Measurements from ENCODE around the gene NRXN3. TPM values are rescaled to one million over a fixed set of nuclear protein-coding genes. Genes with fewer than 3 reads are reported as not detected.

NRXN3 gene
- total RNA-seq, 1 donor from 2014 or later, result 8.7 TPM

GRCh38 chr14:79334272-79334671 lies 1164.1 kb downstream of the NRXN3 start:
- no peak for DNase-seq (ENCODE audit: low spot score)

GRCh38 chr14:79337761-79338160 lies 1167.6 kb downstream of the NRXN3 start:
- no peak for DNase-seq (ENCODE audit: low spot score)

- no peak for DNase-seq (ENCODE audit: low spot score)
Observed at GRCh38 chr14:79342942-79343341, 1172.8 kb downstream of the NRXN3 start.

GRCh38 chr14:79351011-79351410 lies 1180.8 kb downstream of the NRXN3 start:
- peak; percentile 93 for DNase-seq (ENCODE audit: low spot score)

- DNase-seq (ENCODE audit: low spot score), result peak; percentile 95
Observed at GRCh38 chr14:79352076-79352630, 1182.0 kb downstream of the NRXN3 start.

GRCh38 chr14:79354336-79354735 lies 1184.2 kb downstream of the NRXN3 start:
- no peak for DNase-seq (ENCODE audit: low spot score)

GRCh38 chr14:79356040-79356439 lies 1185.9 kb downstream of the NRXN3 start:
- no peak for DNase-seq (ENCODE audit: low spot score)

- DNase-seq (ENCODE audit: low spot score), result no peak
Observed at GRCh38 chr14:79357307-79357706, 1187.1 kb downstream of the NRXN3 start.

GRCh38 chr14:79363291-79363690 lies 1193.1 kb downstream of the NRXN3 start:
- no peak for DNase-seq (ENCODE audit: low spot score)

GRCh38 chr14:79369359-79370332 lies 1199.5 kb downstream of the NRXN3 start:
- peak; percentile 77 for DNase-seq (ENCODE audit: low spot score)

- no peak for DNase-seq (ENCODE audit: low spot score)
Observed at GRCh38 chr14:79370969-79371368, 1200.8 kb downstream of the NRXN3 start.

- no peak for DNase-seq (ENCODE audit: low spot score)
Observed at GRCh38 chr14:79373451-79373850, 1203.3 kb downstream of the NRXN3 start.

GRCh38 chr14:79375356-79375755 lies 1205.2 kb downstream of the NRXN3 start:
- DNase-seq (ENCODE audit: low spot score), result no peak

GRCh38 chr14:79376557-79376956 lies 1206.4 kb downstream of the NRXN3 start:
- DNase-seq (ENCODE audit: low spot score), result no peak

- DNase-seq (ENCODE audit: low spot score), result no peak
Observed at GRCh38 chr14:79378020-79378419, 1207.8 kb downstream of the NRXN3 start.

GRCh38 chr14:79379266-79379665 lies 1209.1 kb downstream of the NRXN3 start:
- DNase-seq (ENCODE audit: low spot score), result no peak

- no peak for DNase-seq (ENCODE audit: low spot score)
Observed at GRCh38 chr14:79383031-79383430, 1212.9 kb downstream of the NRXN3 start.

GRCh38 chr14:79383475-79383874 lies 1213.3 kb downstream of the NRXN3 start:
- DNase-seq (ENCODE audit: low spot score), result no peak

GRCh38 chr14:79395061-79395460 lies 1224.9 kb downstream of the NRXN3 start:
- peak; percentile 52 for DNase-seq (ENCODE audit: low spot score)

GRCh38 chr14:79404874-79405511 lies 1234.8 kb downstream of the NRXN3 start:
- peak; percentile 14 for DNase-seq (ENCODE audit: low spot score)

GRCh38 chr14:79405512-79405910 lies 1235.3 kb downstream of the NRXN3 start:
- no peak for DNase-seq (ENCODE audit: low spot score)

GRCh38 chr14:79407572-79407971 lies 1237.4 kb downstream of the NRXN3 start:
- peak; percentile 15 for DNase-seq (ENCODE audit: low spot score)
